Mucosa of descending colon (tissue), 3 donors: Measurements from ENCODE around the gene SLC1A2. TPM values are rescaled to one million over a fixed set of nuclear protein-coding genes. Genes with fewer than 3 reads are reported as not detected.

Experiments
- ATAC-seq: fragments of 200-7000 bp; cut with Tn5 transposase; one replicate; pipeline ENCODE4 v1.9.1; 2020; ENCODE audit warnings: mild to moderate bottlenecking, moderate library complexity
- DNase-seq, 3 donors: peaks; one replicate each; pipeline ENCODE4 v3.0.0-alpha.2; 2020
- H3K36me3 ChIP-seq: fragments of 200-600 bp; one replicate; pipeline ENCODE4 v1.8.0; 2021; ENCODE audit warnings: low read depth, mild to moderate bottlenecking
- H3K4me1 ChIP-seq: fragments of 200-600 bp; one replicate; pipeline ENCODE4 v1.8.0; 2021; ENCODE audit warnings: low read depth, mild to moderate bottlenecking
- H3K4me3 ChIP-seq: fragments of 200-600 bp; one replicate; pipeline ENCODE4 v1.8.0; 2021; ENCODE audit warnings: mild to moderate bottlenecking
- H3K9me3 ChIP-seq: fragments of 200-600 bp; one replicate; pipeline ENCODE4 v1.8.0; 2021; ENCODE audit warnings: mild to moderate bottlenecking
- CTCF ChIP-seq: fragments of 200-600 bp; IDR thresholded peaks from one replicate; pipeline ENCODE4 v1.8.0; 2022; ENCODE audit warnings: antibody characterized with exemption, mild to moderate bottlenecking
- intact Hi-C, 2 donors: fragments of 100-400 bp; cut with DNase I in 1 of 2; cut with micrococcal nuclease in 1 of 2; formaldehyde crosslinking; loops; one replicate each; pipeline versions ENCODE4 v1.11.0 to v1.11.1; 2022; cut with DNase I, micrococcal nuclease
- total RNA-seq, 3 donors: library from RNA; stranded (reverse); fragmentation: NEBNext Ultra II Directional in 2 of 3; extraction: Animal tissue kit (Norgen Biotek cat#: 25700) in 2 of 3; gene quantifications; one replicate each; pipeline versions ENCODE4 v1.2.1 to v1.2.4, GENCODE V29; 2021 to 2023
- donor health status: DM: no; HTN: no; CAD: no; lungs with moderate emphysema.
- donor health status: DM: no; HTN: no; CAD: no.
- donor health status: DM: no; HTN: yes; CAD: no.

The SLC1A2 gene
- total RNA-seq, 3 donors from 2014 or later: 0.12 to 1.1 (median 0.32) TPM

GRCh38 chr11:35360055-35360530 is 59.3 kb downstream of the SLC1A2 start:
- ATAC-seq: no peak
- no peaks in the 10 kb centered on the region for H3K36me3 ChIP-seq
- intact Hi-C loops: no loop called here

GRCh38 chr11:35359321-35360054 is 59.9 kb downstream of the SLC1A2 start:
- DNase-seq: no peak
- ATAC-seq: no peak
- no peak for TF ChIP-seq CTCF
- intact Hi-C loops: no loop called here
- Histone ChIP-seq H3K9me3 (no peaks in the 10 kb centered on the region), H3K4me1 (no peaks in the 10 kb centered on the region), H3K36me3 (no peaks in the 10 kb centered on the region), H3K4me3 (no peak overlapping the region)

More at GRCh38 chr11:35360055-35360530, 59.3 kb downstream of the SLC1A2 start:
- no peak for TF ChIP-seq CTCF
- no peak for DNase-seq
- no peaks in the 10 kb centered on the region for H3K4me1 ChIP-seq
- H3K9me3 ChIP-seq: no peaks in the 10 kb centered on the region
- H3K4me3 ChIP-seq: no peak overlapping the region

GRCh38 chr11:35358391-35358790 is 61.0 kb downstream of the SLC1A2 start:
- no peak for ATAC-seq
- no peak overlapping the region for H3K4me3 ChIP-seq
- no peaks in the 10 kb centered on the region for H3K9me3 ChIP-seq
- intact Hi-C loops: no loop called here
- H3K36me3 ChIP-seq: no peaks in the 10 kb centered on the region
- DNase-seq: no peak
- TF ChIP-seq CTCF: no peak
- no peaks in the 10 kb centered on the region for H3K4me1 ChIP-seq

- intact Hi-C loops: no loop called here
- H3K4me3 ChIP-seq: no peak overlapping the region
- H3K36me3 ChIP-seq: no peaks in the 10 kb centered on the region
- DNase-seq (no peak), ATAC-seq (no peak)
- no peaks in the 10 kb centered on the region for H3K4me1 ChIP-seq
- no peak for TF ChIP-seq CTCF
- no peaks in the 10 kb centered on the region for H3K9me3 ChIP-seq
Measured at GRCh38 chr11:35357923-35358322, 61.4 kb downstream of the SLC1A2 start.

- Histone ChIP-seq H3K4me3 (no peak overlapping the region), H3K4me1 (no peaks in the 10 kb centered on the region), H3K9me3 (no peaks in the 10 kb centered on the region), H3K36me3 (no peaks in the 10 kb centered on the region)
- TF ChIP-seq CTCF: no peak
- DNase-seq (no peak), ATAC-seq (no peak)
- intact Hi-C loops: no loop called here
Measured at GRCh38 chr11:35355102-35355749, 64.1 kb downstream of the SLC1A2 start.
